ENCODE results near the gene SHB. TPM values are rescaled to one million over a fixed set of nuclear protein-coding genes. Genes with fewer than 3 reads are reported as not detected.

SHB gene
- total RNA-seq, 1 experiment from 2014 or later = 20.0 TPM

DNA sequence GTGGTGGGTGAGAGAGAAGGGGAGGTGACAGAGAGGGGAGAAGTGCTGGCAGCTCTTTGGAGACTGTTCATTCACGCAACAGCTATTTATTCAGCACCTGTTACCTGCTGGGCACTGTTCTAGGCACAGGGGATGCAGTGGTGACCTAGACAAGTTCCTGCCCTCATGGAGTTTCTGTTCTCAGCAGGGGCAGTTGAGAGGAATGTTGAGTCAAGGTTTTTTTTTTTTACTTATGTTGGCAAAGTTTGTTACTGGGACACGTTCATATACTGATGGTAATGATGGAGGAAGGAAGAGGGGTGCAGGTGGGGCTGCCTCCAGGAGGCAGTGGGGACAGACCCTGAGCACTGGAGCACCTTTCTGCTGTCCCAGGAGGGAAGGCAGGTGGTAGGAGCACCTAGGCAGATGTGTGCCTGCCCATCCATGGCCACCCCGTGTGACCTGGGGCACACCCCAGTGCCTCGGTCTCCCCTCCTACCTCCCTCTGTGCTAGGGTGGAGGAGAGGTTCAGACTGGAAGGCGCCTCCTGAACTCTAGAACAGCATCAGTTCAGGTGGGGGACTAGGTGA is 115.7 kb downstream of the SHB start:
- Histone ChIP-seq H3K9me3 (no peaks in the 10 kb centered on the region), H3K4me3 (no peak overlapping the region), H3K27me3 (no peaks in the 10 kb centered on the region), H3K36me3 (peaks cover 16% of the 10 kb centered on the region)
- no peak for DNase-seq

DNA sequence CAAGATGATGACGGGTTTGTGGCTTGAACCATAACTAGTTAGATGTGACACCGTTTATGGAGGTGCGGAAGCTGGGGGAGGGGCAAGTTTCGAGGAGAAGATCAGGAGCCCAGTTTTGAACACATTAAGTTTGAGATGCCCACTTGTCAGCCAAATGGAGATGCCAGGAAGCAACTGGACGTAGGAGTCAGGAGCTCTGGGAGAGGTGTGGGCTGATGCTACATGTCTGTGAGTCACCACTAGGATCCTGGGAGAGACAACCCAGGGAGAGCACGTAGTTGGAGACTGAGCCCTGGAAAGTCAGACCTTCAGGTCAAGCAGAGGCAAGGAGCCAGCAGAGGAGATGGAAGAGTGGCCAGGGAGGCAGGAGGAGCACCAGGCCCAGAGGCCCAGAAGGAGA is 116.3 kb downstream of the SHB start:
- Histone ChIP-seq H3K9me3 (no peaks in the 10 kb centered on the region), H3K4me3 (no peak overlapping the region), H3K27me3 (no peaks in the 10 kb centered on the region), H3K36me3 (peaks cover 20% of the 10 kb centered on the region)
- DNase-seq = peak; percentile 77

DNA sequence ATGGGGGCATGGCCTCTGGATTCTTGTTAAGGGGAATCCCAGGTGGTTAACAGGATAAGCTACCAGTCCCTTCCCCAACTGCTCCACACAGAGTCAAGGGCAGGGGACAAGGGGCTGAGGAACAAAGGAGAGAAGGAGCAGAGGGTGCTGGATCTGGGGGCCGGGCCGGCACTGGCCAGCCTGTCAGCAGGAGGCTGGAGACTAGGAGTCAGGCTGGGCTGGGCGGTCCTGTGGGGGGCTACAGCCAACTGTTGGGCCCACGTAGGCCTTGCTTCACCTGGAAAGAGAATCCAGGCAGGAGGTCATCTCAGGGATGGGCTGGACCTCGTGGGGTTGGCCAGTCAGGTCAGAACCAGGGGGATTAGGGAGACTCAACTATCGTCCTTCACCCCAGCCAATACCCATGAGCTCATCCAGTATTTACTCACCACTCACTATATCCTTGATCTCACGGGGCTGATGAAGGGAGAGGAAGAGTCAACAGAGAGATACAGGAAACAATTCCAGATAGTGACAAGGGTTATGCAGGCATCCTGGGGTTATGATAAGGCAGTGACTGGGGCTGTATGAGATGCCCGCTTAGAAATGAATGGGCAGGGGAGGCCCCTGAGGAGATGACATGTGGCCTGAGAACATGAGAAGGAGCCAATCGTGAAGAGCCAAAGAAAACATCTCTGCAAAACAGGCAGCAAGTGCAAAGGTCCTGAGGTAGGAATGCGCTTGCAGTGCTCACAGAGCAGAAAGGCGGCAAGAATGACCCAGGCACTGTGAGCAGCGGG is 117.2 kb downstream of the SHB start:
- Histone ChIP-seq H3K9me3 (no peaks in the 10 kb centered on the region), H3K36me3 (peaks cover 22% of the 10 kb centered on the region), H3K27me3 (no peaks in the 10 kb centered on the region), H3K4me3 (no peak overlapping the region)
- peak; percentile 20 for DNase-seq

DNA sequence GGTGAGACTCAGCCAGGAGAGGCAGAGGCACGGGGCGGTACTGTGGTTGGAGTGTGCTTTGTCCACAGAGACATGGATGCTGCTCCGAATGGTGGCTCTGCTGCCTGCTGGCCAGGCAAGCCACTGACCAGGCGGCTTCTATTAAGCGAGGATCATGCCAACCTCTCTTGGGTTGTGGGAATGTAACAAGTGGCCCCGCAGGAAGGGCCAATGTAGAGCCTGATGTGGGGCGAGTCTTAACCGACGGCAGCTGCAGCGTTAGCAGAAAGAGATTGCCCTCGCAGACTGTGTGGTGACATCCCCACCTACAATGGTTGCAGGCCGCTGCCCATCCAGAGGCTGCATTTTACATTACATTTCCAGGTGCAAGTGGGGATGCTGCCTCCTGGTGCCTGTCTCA is 118.5 kb downstream of the SHB start:
- no peaks in the 10 kb centered on the region for H3K9me3 ChIP-seq
- DNase-seq = no peak
- peaks cover 24% of the 10 kb centered on the region for H3K36me3 ChIP-seq
- no peaks in the 10 kb centered on the region for H3K27me3 ChIP-seq
- no peak overlapping the region for H3K4me3 ChIP-seq

DNA sequence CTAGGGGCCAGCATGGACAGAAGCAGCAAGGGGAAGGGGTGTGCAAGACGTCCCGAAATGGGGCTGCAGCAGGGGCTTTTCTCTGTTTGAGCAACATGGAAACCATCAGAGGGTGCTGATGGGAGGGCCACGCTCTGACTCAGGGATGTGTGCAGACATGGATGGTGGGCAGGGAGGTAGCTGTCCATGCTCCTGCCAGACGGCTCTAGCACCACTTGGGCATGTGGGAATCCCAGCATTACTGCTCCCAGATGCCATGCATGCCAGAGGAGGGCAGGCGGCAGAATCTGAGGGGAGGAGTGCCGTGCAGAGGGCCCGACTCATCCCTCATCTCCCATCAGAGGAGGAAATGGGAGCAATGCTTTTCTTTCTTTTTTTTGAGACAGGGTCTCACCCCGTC is 119.5 kb downstream of the SHB start:
- no peaks in the 10 kb centered on the region for H3K27me3 ChIP-seq
- peak; percentile 53 for DNase-seq
- no peak overlapping the region for H3K4me3 ChIP-seq
- H3K36me3 ChIP-seq = peaks cover 25% of the 10 kb centered on the region
- H3K9me3 ChIP-seq = no peaks in the 10 kb centered on the region

DNA sequence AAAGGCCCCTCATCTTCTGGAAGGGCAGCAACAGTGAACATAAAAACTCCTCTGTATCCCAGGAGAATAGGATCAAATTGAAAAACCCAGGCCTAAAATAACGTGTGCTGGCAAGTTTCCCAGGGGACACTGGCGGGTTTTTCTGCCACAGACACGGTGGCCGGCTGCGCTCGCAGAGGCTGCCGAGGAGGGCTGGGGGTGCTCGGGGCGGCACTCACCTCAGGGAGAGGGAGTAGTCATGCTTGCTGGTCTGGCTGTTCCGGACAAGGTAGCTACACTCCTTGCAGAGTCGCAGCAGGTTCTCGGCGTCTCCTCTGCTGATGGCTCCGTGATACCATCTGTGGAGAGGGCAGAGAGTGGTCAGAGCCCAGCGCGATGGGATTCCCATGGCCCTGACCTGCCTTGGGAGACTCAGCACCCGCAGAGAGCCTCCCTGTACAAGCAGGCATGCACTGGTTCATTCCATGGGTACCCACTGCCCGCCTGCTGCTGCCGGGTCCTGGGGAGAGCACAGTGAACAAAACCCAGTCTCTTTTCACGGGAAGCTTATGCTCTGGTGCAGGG is 120.5 kb downstream of the SHB start:
- DNase-seq = no peak
- no peak overlapping the region for H3K4me3 ChIP-seq
- no peaks in the 10 kb centered on the region for H3K27me3 ChIP-seq
- H3K9me3 ChIP-seq = no peaks in the 10 kb centered on the region
- H3K36me3 ChIP-seq = peaks cover 20% of the 10 kb centered on the region

DNA sequence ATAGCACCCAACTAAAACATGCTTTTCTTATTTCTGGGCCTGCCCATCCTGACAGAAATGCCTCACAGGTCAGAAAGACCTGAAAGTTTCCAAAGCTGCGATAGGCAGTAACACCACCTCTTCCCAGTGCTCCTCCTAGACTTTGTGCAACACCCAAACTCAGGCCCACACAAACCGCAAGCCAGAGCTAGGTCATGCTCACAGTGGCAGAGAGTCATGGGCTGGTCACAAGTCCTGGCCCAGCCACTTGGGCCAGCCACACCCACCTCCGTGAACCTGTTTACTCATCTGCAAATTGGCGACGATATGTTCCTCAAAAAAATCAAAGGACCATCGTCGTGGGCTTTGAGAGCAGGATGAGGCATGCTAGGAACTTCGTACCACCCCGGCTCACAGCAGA is 121.0 kb downstream of the SHB start:
- no peak overlapping the region for H3K4me3 ChIP-seq
- no peak for DNase-seq
- H3K9me3 ChIP-seq = no peaks in the 10 kb centered on the region
- no peaks in the 10 kb centered on the region for H3K27me3 ChIP-seq
- peaks cover 16% of the 10 kb centered on the region for H3K36me3 ChIP-seq

DNA sequence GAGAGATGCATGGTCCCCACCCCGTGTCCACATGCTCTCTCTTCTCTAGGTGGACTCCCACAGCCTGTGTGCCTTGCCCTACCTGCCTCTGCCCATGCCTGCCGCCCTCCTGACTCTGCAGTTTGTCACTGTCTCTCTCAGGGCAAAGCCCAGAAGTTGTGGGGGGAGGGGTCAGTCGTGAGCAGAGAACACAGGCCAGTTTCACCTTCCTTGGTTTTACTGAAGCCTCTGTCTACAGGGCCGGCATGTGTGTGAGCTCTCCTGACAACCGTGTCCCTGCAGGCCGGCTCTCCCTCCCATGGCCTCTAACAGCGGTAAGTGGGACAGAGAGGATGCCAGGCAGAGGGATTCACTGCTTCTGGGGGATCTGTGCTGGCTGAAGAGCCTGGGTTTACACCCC is 121.6 kb downstream of the SHB start:
- DNase-seq = no peak
- Histone ChIP-seq H3K27me3 (no peaks in the 10 kb centered on the region), H3K36me3 (peaks cover 14% of the 10 kb centered on the region), H3K4me3 (no peak overlapping the region), H3K9me3 (no peaks in the 10 kb centered on the region)

DNA sequence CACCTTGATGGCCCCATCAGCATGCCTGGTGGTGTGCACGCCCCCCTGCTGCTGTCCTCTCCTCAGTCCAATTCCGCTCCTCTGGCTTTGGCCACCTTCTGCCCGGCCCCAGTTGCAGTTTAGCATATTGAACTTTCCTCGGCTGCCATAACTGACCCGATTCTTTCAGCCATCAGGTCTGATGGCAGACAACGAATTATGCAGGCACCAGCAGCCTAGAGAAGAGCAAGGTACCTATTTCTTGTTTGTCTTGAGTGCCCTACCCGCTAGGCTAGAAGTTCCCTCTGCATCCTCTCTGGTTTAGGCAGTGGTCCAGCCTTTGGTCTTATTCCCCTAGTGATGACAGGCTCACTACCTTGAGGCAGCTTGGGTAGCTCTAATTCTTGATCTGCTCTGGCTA is 122.1 kb downstream of the SHB start:
- H3K36me3 ChIP-seq = peaks cover 12% of the 10 kb centered on the region

DNA sequence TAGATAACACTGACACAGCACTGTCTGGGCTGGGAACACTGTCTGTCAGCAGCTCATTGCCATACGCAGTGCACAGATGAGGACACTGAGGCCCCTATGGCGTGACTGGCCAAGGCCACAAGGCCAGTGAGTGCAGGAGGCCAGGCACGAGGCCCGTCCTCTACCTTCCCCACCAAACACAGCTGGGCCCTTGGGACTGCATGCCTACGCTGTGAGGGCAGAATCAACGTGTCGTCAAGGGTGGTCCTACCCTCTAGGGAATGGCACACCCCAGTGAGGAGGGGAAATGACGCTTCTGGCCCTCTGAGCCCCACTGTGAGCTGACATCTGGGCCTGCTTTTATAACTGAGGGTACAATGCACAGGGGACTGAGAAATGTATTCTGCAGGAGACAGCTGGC is 123.0 kb downstream of the SHB start:
- Histone ChIP-seq H3K9me3 (no peaks in the 10 kb centered on the region), H3K36me3 (peaks cover 12% of the 10 kb centered on the region), H3K27me3 (no peaks in the 10 kb centered on the region), H3K4me3 (no peak overlapping the region)
- no peak for DNase-seq

More for the DNA sequence above, 122.1 kb downstream of the SHB start:
- Histone ChIP-seq H3K27me3 (no peaks in the 10 kb centered on the region), H3K9me3 (no peaks in the 10 kb centered on the region), H3K4me3 (no peak overlapping the region)
- no peak for DNase-seq

DNA sequence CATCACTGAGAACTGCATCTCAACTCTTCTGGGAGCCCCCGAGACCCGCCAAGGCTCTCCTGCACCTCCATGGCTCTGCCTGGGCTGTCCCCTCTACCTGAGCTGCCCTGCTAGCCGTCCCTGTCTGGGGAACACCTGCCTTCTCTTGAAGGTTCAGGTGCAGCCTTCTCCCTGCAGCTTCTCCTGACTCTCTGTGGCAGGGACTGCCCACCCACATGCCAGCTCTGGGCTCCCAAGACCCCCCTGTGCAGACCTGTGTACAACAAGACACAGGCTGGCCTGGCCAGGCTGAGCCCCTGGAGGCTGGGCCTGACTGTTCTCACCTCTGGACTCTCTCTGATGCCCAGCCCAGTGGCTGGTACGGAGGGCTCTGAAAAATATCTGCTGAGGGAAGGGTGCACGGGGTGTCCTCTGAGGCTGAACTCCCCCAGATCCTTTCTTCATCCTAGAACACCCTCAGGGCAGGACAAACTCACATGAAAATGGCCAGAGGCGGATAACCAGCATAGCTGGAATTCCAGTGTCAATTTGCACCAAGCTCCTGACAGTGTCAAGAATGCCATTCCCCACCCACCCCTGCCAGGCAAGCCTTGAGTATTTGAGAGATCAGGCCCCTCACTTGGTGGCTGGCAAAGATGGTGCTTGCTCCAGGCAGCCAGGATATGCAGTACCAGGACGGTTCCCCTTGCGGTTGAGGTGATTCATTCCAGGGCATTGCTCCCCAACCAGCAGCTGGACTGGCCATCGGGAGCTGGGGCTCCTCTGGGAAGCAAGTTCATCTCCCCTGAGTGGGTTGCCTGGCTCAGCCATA is 124.2 kb downstream of the SHB start:
- peak; percentile 83 for DNase-seq
- no peak overlapping the region for H3K4me3 ChIP-seq
- H3K27me3 ChIP-seq = no peaks in the 10 kb centered on the region
- no peaks in the 10 kb centered on the region for H3K9me3 ChIP-seq
- peaks cover 12% of the 10 kb centered on the region for H3K36me3 ChIP-seq

DNA sequence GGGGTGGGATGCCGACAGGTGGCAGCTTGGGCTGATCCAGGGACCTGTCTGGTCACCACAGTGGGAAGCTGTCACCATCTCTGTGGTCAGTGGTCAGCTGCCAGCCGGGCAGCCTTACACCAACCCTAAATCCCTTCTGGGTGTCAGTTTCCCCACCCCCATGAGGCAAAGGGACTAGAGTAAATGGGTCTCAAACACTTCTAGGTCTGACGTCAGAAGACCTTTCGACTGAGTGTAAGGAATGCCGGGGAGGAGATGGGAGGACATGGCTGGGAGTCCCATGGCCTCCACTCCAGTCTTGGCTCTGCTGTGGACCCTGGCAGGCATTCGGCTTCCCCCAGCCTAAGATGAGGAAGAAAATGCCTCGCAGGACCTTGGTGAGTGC is 124.8 kb downstream of the SHB start:
- H3K27me3 ChIP-seq = no peaks in the 10 kb centered on the region
- peak; percentile 18 for DNase-seq
- H3K4me3 ChIP-seq = no peak overlapping the region
- H3K9me3 ChIP-seq = no peaks in the 10 kb centered on the region
- peaks cover 12% of the 10 kb centered on the region for H3K36me3 ChIP-seq

DNA sequence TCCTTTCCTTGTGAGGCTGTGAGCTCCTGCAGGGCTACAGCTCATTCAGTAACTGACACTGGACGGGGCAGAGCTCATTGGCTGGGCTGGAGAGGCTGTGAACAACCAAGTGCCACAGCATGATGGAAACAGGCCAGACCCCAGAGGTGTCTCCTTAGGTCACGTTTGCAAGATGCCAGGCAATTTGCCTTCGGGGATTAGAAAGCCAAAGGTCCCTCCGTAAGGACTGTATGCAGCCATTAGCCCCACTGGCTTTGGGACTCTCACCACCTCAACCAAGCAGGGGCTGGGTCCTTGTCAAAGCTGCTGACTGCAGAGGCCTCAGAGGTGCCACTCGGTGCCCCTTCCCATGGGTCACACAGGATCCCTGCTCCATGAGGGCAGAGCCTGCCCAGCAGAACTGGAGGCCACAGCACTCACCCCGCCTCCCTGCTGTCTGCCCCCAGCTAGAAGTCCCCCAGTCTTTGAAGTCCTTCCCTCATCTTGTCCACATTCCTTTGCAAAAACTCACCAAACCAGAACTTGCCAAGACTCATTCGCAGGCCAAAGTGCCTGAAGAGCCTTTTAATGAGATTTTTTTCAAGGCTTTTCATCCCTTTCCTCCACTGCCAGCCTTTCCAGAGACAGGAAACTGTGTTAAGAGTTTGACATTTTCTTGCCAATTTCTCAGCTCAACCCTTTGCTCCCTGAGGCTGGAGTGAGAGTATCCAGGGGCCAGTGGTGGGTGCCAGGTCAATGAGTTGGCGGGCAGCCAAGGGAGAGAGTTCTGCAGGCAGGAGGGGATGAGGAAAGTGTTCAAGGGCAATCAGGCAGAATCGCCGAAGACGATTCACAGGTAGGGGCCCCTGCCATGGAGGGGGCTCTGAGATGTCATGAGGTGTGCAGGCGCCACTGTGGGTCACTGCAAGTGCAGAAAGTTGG is 125.4 kb downstream of the SHB start:
- peak; percentile 89 for DNase-seq
- Histone ChIP-seq H3K36me3 (peaks cover 12% of the 10 kb centered on the region), H3K27me3 (no peaks in the 10 kb centered on the region), H3K4me3 (no peak overlapping the region), H3K9me3 (no peaks in the 10 kb centered on the region)

DNA sequence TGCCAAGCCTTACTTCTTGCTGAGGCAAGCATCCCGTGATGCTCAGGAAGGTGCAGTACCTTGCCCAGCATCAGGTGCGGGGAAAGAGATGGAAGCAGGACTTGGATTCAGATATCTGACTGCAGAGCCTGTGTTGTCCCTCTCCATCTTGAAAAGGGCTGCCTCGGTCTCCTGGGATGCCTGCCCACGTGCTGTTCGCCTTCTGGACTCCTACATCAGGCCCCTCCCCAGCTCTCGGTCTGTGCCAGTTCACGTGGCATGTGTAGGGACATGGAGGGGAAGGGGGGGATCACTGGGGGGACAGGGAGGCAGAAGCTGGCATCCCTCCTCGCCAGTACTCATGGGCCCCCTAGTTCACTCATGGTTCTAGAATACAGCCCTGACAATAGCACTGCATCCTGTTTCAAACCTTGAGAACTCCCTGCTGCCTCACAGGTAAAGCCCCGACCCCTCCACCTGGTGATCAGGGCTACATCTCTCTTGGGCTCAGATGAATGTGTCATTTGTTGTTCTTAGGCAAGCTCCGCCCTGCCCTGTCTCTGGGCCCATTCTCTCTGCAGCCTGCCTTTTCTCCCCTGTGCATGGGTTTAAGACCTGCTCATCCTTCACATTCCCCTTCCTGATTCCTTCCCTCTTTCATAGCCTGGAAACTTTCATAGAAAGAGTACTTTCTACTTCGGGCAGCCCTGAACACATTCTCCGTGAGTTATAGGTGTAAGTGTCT is 126.2 kb downstream of the SHB start:
- no peak for DNase-seq
- no peaks in the 10 kb centered on the region for H3K9me3 ChIP-seq
- peaks cover 8% of the 10 kb centered on the region for H3K36me3 ChIP-seq
- no peak overlapping the region for H3K4me3 ChIP-seq
- H3K27me3 ChIP-seq = no peaks in the 10 kb centered on the region

DNA sequence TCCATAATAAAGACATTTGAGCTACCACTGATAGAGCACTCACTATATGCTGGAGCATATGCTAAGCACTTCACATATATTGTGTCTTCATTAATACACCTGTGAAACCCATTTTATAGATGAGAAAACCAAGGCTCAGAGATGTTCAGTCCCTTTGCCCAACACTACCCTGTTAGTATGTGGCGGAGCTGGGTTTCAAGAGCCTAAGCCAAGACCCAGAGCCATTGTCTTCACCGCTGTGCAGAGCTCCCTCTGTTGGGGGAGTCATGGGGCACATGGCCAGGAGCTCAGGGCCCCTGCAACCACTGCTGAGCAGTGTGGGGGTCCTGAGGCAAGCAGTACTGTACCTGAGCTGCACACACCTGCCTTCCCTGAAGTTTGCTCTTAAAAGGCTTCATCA is 127.8 kb downstream of the SHB start:
- H3K4me3 ChIP-seq = no peak overlapping the region
- no peaks in the 10 kb centered on the region for H3K9me3 ChIP-seq
- no peaks in the 10 kb centered on the region for H3K27me3 ChIP-seq
- no peak for DNase-seq
- H3K36me3 ChIP-seq = peaks cover 8% of the 10 kb centered on the region

DNA sequence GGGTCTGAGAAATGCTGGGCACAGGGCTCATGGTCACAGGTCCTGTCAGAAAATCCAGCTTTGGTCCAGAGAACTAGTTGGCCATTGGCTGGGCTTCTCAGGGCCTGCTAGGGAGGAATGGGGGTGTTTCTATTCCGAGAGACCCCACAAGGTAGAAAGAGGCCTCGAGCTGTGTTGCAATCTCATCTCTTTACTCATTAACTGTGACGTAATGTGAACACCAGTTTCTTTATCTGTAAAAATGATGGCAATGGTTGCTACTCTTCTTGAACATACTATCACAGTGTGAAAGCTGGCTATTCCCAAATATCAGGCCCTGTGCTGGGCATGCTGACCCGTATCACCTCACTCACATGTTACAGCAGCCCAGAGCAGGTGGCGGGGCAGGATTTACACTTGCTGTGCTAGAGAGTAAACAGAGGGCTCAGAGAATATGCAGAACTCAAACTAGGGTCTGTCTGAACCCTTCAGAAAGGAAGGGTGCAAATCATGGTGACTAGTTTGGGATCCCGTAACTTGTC is 129.4 kb downstream of the SHB start:
- Histone ChIP-seq H3K9me3 (no peaks in the 10 kb centered on the region), H3K27me3 (no peaks in the 10 kb centered on the region), H3K4me3 (no peak overlapping the region), H3K36me3 (peaks cover 3% of the 10 kb centered on the region)
- no peak for DNase-seq

Data from MG63 (cell line).